NOMO-1 treated with DMSO at 0.1 percent for 48 hours (cell line): Measurements from ENCODE around the gene CLTA.

Source experiments
- DNase-seq: peaks from one replicate; lab custom pipeline; 2025; ENCODE audit not compliant: unreplicated experiment; lab: John Stamatoyannopoulos, UW

CLTA gene, protein sequence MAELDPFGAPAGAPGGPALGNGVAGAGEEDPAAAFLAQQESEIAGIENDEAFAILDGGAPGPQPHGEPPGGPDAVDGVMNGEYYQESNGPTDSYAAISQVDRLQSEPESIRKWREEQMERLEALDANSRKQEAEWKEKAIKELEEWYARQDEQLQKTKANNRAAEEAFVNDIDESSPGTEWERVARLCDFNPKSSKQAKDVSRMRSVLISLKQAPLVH

DNA sequence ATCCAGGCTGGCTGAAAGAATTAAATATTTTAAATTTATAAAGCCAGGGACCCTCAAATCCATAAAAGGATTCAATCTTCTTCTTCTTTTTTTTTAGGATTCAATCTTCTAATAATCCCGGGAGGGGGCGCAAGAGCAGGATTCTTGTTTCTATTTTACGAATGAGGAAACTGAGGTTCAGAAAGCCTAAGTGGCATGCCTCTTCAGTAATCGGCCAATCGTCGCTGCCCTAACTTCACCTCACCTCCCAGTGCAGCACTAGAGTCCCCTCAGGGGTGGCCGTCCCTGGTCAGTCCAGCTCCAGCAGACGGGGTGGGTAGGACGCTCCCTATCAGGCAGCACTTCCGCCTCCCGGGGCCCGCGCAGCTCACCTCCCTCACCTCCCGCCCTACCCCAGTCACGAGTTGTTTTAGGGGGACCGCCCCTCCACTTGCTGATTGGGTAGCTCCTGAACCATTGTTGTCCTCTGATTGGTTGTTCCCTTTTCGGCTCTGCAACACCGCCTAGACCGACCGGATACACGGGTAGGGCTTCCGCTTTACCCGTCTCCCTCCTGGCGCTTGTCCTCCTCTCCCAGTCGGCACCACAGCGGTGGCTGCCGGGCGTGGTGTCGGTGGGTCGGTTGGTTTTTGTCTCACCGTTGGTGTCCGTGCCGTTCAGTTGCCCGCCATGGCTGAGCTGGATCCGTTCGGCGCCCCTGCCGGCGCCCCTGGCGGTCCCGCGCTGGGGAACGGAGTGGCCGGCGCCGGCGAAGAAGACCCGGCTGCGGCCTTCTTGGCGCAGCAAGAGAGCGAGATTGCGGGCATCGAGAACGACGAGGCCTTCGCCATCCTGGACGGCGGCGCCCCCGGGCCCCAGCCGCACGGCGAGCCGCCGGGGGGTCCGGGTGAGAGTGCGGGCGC lies at the start of gene CLTA:
TSS of gene CLTA (plus strand) at position 534 of the 902 bp plus-strand sequence. CDS start at position 670, 136 bp downstream.
- DNase-seq = peak; percentile 100

DNA sequence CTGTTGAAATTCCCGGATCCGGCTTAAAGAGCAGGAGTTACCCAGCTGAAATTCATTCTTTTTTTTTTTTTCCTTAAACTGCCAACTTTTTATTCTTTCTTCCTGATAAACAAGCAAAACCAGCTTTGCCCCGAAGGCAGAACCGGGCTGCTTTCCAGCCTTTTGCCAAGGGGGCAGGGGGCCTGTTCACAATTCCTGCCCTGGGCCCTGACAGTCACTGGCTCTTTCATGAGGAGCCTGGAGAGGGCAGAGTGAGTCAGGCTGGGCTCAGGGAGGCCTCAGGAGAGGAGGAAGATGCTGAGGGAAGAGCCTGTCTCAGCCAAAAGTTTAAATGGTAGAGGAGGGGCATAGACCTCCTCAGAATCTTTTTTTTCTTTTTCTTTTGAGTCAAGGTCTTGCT lies 49.4 kb upstream of the CLTA start:
- DNase-seq = no peak

DNA sequence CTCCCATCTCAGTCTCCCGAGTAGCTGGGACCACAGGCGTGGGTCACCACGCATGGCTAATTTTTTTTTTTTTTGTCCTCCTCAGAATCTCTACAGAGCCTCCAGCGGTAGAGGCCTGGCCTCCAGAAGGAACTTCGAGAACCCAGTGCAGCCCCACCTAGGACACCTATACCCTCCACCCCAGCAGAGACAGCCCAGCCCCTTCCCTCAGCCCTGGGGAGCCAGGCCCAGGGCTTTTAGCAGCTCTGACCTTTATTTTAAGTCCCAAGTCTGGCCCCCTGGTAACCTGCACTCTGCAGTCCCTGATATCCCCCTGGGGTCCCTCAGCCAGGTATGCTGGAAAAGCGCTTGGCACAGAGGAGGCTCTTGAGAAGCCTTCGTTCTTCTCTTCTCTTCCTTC lies 49.0 kb upstream of the CLTA start:
- DNase-seq = no peak

DNA sequence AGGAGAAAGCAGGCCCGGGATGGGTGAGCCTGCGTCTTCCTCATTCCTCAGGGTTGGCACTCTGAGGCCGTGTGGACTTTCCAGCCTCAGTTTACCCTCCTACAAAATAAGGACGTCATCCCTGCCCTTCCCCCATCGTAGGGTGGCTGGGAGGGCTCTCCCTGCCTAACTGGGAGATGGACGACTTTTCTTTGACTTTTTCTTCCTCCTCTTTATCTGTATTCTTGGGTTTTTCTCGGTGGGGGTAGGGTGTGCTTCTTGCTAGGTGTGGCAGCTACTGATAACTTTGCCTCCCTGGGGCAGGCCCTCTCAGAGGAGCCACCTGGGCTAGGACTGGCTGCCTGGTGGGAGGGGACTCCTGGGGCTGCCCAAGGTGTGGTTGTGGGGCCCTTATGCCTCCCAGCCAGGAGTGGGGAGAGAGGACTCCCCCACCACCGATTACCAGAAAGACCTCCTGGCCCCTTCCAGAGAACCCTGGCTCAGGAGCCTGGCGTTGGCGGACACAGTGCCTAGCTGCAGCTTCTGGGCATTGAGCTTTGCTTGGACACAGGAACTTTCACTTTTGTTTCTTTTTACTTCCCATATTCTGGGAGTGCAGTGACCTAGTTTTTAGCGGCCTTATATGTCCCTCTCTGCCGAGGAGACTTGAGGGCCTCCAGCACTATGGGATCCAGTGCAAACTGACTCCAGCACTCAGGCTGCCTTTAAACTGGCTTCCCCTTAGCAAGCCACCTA lies 48.0 kb upstream of the CLTA start:
- peak; percentile 83 for DNase-seq

DNA sequence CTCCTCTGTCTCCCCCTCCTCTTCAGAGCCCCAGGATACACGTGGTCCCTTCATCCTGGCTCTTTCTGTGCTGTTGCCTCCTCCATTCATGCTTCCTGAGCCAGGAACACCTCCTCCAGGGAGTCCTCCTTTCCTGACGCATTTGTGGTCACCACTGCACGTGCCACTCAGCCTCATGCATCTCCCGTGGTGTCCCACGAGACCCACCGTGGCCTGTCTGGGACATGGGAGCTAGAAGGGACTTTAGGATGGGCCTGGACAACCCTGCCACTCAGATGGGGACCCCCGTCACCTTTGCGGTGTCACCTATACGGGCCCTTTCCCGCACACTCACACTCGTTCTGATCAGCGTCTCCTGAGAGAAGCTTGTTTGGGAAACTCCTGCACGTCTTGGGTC lies 47.5 kb upstream of the CLTA start:
- no peak for DNase-seq

DNA sequence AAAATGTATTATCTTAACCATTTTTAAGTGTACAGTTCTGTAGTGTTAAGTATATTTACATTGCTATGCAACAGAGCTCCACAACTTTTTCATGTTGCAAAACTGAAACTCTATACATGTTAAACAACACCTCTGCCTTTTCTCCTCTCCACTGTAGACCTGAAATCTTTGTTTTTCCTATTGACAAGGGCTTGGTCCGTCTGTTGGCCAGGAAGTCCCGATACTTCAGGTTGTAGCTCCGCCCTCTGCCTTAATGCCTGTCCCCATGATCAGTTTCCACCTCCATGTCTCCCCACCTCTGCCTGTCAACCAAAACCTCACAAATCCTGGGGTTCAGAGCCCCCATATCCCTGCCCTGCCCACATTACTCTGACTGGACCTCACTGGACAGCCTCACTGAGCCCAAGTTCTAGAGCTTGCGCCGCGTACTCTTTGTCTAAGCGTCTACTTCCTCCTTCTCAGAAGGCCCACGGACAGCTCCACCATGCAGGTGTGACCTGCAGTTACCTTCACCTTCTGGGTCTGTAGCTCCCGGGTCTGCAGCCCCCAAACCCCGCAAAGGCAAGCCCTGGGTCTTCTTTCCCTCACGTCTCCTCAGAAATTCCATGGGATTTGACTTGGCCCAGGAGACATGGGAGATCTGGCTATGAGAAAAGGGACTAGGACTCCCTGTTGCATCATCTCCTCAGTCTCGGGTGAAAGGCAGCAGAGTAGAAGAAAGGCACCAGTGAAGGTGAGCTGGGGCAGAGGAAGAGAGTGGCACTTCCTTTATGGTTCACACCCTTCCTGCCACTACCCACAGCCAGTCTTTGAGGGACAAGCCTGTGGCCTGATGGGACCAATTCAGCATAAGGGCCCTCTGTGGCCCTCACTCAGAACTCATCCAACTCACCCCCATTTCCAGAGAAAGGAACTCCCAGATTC lies 46.1 kb upstream of the CLTA start:
- peak; percentile 37 for DNase-seq

DNA sequence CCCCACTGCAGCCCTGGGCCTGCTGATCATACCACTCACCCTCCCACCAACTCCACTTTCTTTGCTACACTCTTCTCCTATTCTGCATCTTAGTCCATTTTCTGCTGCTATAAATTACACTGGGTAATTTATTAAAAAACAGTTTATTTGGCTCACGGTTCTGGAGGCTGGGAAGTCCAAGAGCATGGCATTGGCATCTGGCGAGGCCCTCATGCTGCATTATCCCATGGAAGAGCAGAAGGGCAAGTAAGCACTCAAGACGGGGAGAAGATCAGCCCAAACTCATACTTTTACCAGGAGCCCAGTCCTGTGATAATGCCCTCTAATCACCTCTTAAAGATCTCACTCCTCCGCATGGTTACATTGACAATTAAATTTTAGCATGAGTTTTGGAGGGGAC lies 44.8 kb upstream of the CLTA start:
- DNase-seq = no peak

DNA sequence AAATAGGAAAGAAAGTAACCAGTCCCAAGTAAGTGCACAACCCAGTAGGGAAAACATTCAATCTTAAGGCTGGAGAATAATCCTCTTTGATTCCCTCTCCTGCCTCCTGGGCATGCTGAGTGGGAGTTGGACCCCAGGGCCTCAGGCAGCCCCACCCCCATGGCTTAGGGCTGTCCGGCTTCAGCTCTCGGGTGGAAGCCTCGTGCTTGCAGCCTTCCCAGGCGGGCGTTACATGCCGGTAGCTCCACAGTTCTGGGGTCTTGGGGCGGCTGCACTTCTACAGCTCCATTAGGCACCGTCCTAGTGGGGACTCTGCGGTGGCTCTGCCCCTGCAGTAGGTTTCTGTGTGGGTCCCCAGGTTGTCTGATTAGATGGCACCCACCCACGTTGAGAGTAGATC lies 44.1 kb upstream of the CLTA start:
- DNase-seq = no peak

DNA sequence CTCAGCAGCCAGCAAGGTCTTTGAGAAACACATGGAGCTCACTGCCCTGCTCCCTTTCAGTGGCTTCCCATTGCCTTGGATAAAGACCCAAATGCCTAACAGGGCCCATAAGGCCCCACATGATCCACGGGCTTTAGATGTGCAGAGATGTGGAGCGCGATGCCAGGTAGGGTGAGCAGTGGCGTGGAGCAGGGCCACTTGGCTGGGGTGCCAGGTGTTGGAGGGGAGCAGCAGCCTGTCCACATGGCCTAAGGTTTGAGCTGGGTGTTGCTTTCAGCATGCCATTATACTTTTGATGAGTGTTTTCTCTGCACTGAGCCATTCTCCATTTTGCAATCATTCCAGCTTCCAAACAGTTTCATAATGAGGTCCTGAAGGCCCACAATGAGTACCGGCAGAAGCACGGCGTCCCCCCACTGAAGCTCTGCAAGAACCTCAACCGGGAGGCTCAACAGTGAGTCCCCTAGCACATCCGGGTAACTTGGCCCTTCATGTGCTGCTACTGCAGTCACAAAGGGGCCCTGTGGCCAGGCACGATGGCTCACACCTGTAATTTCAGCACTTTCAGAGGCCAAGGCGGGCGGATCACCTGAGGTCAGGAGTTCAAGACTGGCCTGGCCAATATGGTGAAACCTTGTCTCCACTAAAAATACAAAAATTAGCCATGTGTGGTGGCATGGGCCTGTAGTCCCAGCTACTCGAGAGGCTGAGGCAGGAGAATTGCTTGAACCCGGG lies 43.1 kb upstream of the CLTA start:
- DNase-seq = no peak

DNA sequence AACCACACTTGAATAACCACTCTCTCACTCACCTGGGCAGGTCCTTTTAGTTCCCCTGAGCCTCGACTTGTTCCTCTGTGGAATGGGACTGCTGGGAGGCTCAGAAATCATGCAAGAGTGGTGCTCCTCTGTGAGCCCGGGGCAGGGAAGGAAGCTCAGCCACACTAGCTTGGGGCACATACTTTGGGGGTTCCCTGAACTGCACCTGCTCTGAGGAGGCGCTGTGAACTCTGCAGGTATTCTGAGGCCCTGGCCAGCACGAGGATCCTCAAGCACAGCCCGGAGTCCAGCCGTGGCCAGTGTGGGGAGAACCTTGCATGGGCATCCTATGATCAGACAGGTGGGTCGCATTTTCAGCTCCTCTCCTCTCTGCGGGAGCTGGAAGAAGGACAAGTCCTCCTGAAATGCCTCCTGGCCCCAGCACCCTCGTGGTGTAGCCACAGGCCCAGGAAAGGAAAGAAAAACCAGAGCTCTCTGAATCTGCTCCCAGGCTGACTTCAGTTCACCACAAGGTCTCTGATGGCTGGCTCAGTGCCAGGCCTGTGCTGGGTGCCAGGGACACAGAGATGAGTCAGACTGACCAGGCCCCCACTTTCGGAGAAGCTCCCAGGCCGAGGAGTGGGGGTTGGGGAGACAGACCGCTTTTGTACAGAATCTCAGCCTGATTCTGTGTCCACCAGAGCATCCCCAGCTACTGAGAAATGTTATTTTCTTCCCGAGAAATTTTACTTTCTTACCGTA lies 42.2 kb upstream of the CLTA start:
- DNase-seq = no peak

DNA sequence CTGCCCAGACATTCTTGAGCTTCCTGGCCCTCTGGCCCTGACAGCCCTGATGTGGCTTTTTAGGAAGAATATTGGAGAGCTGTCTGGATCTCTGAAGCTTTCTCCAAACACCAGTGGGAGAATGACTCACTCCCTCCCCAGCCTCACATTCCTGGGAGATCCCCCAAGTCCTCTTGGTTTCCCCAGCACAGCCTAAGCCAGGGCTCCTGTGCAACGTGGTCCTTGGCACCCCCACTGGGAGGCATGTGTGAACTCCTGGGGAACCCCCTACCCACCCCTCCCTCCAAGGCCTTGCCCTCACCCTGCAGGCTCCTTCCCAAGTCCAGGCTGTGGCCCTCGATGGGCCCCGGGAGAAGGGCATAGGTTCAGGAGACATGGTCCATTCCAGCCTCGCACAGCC lies 41.5 kb upstream of the CLTA start:
- no peak for DNase-seq

DNA sequence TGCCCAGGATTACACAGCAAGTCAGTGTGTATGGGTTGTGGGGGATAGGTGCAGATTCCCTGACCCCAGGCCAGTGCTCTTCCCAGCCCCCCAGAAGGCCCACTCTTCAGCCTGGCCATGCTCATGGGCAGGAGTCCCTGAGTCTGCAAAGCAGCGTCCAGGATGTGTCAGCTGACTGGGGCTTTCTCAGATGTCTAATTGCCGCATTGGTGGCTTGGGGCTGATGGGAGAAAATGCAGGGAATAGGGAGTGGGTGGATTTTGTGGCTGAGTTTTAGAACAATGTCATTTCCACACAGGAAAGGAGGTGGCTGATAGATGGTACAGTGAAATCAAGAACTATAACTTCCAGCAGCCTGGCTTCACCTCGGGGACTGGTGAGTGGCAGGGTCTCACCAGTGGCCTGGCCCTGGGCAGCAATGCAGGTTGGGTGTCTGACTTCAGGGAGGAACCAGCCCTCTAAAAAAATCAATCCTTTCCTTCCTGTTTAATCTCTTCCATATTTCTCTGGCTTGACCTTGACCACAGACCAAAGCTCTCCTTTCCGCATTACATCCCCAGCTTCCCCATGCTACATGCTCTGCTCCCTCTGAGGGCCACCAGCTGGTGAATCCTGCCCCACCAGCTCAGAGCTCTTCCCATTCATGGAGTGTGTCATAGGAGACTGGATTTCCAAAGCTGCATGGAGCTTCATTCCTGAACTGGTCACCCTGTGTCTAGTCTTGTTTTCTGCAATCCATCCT lies 40.0 kb upstream of the CLTA start:
- DNase-seq = peak; percentile 71

DNA sequence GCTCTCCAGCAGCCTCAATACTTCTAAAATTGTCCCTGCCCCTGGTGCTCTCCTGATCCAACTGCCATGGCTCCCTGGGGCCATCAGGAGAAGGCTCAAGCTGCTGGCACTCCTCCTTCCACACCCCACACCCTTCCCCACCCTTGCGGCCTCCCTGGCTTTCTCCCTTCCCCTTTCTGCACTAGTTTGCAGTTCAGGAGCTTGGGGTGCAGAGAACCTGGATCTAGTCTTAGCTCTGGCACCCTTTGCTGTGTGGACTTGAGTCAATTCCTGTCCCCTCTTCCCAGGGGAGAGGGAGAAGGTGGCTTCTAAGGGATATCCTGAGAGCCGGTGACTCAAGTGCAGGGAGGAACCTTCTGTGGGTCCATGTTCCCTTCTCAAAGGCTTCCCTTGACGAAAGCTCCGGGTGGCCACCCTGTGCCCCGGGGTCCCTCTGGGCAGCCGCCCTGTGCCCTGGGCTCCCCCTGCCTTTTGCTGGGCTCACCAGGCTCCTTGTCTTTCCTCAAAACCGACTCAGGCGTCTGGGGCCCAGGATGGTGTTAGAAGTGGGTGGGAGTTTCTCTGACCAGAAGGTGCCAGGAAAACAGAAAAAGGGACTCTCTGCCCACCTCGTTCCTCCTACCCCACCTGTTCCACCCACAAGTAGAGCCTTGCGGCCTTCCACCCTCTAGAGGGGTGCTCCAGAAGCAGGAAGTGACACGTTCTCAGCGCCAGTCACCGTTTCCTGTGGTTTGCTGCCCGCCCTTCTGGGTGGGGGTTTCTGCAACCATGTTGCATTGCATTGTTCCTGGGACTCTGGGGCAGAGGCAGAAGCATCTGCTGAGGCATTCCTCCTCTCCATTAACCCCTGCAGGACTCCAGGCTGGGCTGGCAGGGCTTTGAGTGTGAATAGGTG lies 39.2 kb upstream of the CLTA start:
- DNase-seq = peak; percentile 96

DNA sequence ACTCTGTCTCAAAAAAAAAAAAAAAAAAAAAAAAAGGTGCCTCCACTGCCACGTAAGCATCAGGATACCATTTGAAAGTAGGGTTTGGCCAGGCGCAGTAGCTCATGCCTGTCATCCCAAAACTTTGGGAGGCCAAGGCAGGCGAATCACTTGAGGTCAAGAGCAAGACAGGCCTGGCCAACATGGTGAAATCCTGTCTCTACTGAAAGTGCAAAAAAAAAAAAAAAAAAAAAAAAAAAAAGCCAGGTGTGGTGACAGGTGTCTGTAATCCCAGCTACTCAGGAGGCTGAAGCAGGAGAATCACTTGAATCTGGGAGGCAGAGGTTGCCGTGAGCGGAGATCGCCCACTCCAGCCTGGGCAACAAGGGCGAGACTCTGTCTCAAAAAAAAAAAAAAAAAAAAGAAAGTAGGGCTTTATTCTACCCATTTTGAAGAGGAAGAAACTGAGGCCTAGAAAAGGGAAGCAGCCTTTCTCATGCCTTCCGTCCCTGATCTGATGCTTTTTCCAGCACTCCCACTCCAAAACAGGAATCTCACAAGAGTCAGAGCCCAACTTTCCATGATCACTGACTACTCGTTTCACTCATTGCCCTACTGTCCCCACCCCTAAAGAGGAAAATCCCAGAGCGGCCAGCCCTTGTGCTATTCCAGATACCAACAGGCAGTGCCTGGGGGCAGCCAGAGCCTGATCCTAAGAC lies 37.8 kb upstream of the CLTA start:
- no peak for DNase-seq

DNA sequence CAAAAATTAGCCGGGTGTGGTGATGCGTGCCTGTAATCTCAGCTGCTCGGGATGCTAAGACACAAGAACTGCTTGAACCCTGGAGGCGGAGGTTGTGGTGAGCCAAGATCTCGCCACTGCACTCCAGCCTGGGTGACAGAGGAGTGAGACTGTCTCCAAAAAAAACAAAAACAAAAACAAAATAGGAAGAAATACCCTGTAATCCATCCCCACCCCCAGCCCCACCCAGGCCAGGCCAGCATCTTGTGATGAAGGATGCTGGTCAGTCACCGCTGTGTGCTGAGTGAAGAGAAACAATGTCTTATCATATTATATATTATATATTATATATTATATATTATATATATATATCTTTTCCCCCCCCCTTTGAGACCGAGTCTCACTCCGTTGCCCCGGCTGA lies 37.0 kb upstream of the CLTA start:
- no peak for DNase-seq

DNA sequence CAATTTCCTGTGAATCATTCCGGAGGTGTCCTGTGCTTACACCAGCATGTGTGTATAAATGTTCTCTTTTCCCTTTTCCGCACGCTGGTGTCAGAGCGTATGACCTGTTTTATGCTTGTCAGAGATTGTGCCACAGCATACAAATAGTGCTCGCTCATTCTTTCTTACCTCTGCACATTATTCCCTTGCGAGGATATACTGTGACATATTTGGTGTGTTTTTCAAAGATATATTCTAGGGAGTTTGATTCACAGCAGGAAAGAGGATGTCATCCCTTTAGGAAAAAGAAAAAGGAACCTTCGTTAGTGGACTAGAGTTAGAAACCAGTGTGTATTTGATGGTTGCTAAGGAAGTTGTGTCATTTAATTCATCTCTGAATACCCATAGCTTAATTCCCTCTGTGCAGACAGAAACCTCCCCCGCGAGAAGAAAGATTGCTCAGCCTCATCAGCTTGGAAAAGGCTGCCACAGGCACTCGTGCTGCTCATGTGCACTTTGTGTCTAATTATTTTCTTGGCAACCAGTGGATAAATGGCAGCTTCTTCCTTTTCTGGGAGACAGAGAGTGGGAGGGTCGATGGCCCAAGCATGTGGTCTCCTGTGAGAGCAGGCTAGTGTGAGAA lies 36.3 kb upstream of the CLTA start:
- DNase-seq = peak; percentile 91

DNA sequence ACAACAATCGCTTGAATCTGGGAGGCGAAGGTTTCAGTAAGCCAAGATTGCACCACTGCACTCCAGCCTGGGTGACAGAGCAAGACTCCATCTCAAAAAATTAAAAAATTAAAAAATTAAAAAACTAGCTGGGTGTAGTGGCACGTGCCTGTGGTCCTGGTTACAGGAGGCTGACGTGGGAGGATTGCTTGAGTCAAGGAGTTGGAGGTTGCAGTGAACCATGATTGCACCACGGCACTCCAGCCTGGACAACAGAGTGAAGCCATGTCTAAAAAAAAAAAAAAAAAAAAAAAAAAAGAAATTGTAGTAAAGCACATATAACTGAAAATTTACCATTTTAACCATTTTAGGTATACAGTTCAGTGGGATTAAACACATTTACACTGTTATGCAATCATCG lies 34.6 kb upstream of the CLTA start:
- DNase-seq = no peak
